Sigmoid colon (tissue), 7 donors: ENCODE measurements around the gene FNDC5. TPM values are rescaled to one million over a fixed set of nuclear protein-coding genes. Genes with fewer than 3 reads are reported as not detected.

ENCODE experiments used
- DNase-seq: peaks from one replicate; pipeline ENCODE4 v3.0.0-alpha.2; 2019
- H3K27ac ChIP-seq, 4 donors: fragments of 200-600 bp; sonication (generic); one replicate each; pipeline ENCODE4 v1.5.1; 2016 to 2019; ENCODE audit warnings: mild to moderate bottlenecking in 1 of 4
- H3K27me3 ChIP-seq, 3 donors: fragments of 200-600 bp; sonication (generic); one replicate each; pipeline ENCODE4 v1.5.1; 2019; ENCODE audit warnings: mild to moderate bottlenecking in 1 of 3
- H3K36me3 ChIP-seq, 4 donors: fragments of 200-600 bp; sonication (generic); one replicate each; pipeline ENCODE4 v1.5.1; 2016 to 2019
- H3K4me1 ChIP-seq, 4 donors: fragments of 200-600 bp; sonication (generic); one replicate each; pipeline ENCODE4 v1.5.1; 2017 to 2019
- H3K4me3 ChIP-seq, 4 donors: fragments of 200-600 bp; sonication (generic); one replicate each; pipeline ENCODE4 v1.5.1; 2017 to 2019; ENCODE audit warnings: mild to moderate bottlenecking in 2 of 4, moderate library complexity in 1 of 4
- H3K9me3 ChIP-seq, 4 donors: fragments of 200-600 bp in 3 of 4; sonication (generic) in 3 of 4; one replicate each; pipeline versions ENCODE4 v1.5.1 to v1.6.1; 2013 to 2019
- CTCF ChIP-seq, 4 experiments: fragments of 450-650 bp in 3 of 4; fragments of 200-600 bp in 1 of 4; IDR thresholded peaks; one replicate each; pipeline ENCODE4 v1.5.1; 2016 to 2019; ENCODE audit warnings: antibody characterized with exemption in 4 of 4, mild to moderate bottlenecking in 3 of 4, moderate library complexity in 2 of 4
- EP300 ChIP-seq, 4 donors: sonication (generic); formaldehyde crosslinking; IDR thresholded peaks; one replicate each; pipeline ENCODE4 v1.6.1; 2017; ENCODE audit warnings: antibody characterized with exemption in 4 of 4
- POLR2A ChIP-seq, 2 donors: fragments of 450-650 bp; IDR thresholded peaks; one replicate each; pipeline ENCODE4 v1.6.1; 2016; ENCODE audit warnings: antibody characterized with exemption in 2 of 2, mild to moderate bottlenecking in 2 of 2, moderate library complexity in 2 of 2
- POLR2AphosphoS5 ChIP-seq, 4 donors: sonication (generic); formaldehyde crosslinking; IDR thresholded peaks; one replicate each; pipeline ENCODE4 v1.6.1; 2017; ENCODE audit warnings: antibody characterized with exemption in 4 of 4
- WGBS, 2 donors: extraction: QIAGEN DNeasy Blood & Tissue Kit; methylation state at CpG; one replicate each; pipeline ENCODE4 v1.1.7; 2013; 5-methylcytosine and 5-hydroxymethylcytosine counted together
- intact Hi-C: fragments of 100-400 bp; cut with DNase I; formaldehyde crosslinking; loops from one replicate; pipeline ENCODE4 v1.15.1; 2023
- polyA plus RNA-seq, 3 donors: library from polyadenylated mRNA; stranded (reverse); fragments of 200-250 nt; gene quantifications; one replicate each; pipeline ENCODE4 v1.2.3, GENCODE V29; 2013
- total RNA-seq, 4 donors: library from RNA; depleted of rRNA; stranded (reverse); fragments of >200 nt; gene quantifications; one replicate each; pipeline ENCODE4 v1.1.0, GENCODE V29; 2016
- donor health status: healthy with polysubstance abuse.
- donor health status: Bipolar disorder and iron deficiency.
- donor health status: healthy.

The FNDC5 gene
- total and polyA plus RNA-seq, 7 donors, result 0.20 to 10.2 (median 0.93) TPM; not detected in 1

DNA sequence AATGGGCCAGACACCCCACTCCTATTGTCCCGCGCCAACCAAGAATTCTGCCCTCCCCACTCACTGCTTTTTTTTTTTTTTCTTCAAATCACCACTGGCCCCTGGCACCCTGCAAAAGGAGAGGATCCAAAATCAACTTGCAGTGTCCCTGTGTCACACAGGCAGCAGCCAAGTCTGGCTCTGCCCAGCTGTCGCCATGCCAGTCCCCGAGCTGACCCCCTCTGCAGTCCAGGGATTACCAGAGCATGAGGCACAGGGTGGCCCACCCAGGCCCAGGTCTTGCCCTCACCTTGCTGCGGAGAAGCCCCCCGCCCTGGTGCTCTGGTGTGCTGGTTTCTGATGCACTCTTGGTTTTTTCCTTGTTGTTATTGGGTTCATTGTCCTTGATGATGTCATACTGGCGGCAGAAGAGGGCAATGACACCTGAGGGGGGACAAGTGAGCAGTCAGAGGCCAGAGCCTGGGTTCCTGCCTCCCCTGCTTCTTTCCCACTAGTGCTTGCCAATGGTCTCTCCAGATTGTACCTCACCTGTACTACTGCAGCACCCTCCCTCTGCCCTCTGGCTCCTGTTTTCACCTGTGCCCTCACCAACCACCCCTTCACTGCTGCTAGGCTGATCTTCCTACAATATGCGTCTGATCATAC, 6.2 kb downstream of the FNDC5 start:
- no peak for DNase-seq
- 96 to 98% methylated on average over 8 of the region's 8 CpGs for WGBS, 2 donors

DNA sequence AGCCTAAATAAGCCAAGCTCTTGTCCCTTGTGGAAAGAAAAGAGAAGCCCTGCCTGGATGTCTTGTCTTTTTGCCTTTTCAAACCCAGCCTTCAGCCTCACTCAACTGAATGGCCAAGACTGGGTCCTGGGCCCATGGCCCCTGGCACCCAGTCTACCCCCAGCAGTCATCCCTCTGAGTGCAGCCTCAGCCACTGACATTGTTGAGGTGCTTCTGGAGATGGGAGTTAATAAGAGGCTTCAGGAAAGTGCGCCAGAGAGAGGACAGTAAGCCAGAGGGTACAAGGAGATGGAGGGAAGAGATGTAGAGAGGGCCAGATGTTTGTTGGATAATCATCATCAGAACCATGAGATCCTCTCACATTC, 6.8 kb downstream of the FNDC5 start:
- WGBS, 2 donors, result 98% methylated on average over 1 of the region's 1 CpG
- H3K27ac ChIP-seq, result no peak overlapping the region
- TF ChIP-seq EP300 (IDR thresholded peaks at IDR 0.05) (no peak), CTCF (IDR thresholded peaks at IDR 0.05) (no peak), POLR2A (IDR thresholded peaks at IDR 0.05) (no peak), POLR2AphosphoS5 (IDR thresholded peaks at IDR 0.05) (no peak)
- no peaks in the 10 kb centered on the region for H3K9me3 ChIP-seq
- DNase-seq, result no peak
- H3K4me1 ChIP-seq, result peaks cover 0 to 14% (median 7%) of the 10 kb centered on the region in 4 donors
- intact Hi-C loops, result no loop called here
- H3K27me3 ChIP-seq, result no peaks in the 10 kb centered on the region
- no peak overlapping the region for H3K4me3 ChIP-seq
- H3K36me3 ChIP-seq, result peaks cover 0 to 42% (median 0%) of the 10 kb centered on the region in 4 donors

More for the DNA sequence above, 6.2 kb downstream of the FNDC5 start:
- H3K27me3 ChIP-seq, result no peaks in the 10 kb centered on the region
- H3K36me3 ChIP-seq, result peaks cover 0 to 36% (median 0%) of the 10 kb centered on the region in 4 donors
- no peak overlapping the region for H3K27ac ChIP-seq
- H3K4me3 ChIP-seq, result no peak overlapping the region
- no peaks in the 10 kb centered on the region for H3K9me3 ChIP-seq
- intact Hi-C loops, result no loop called here
- peaks cover 0 to 14% (median 7%) of the 10 kb centered on the region in 4 donors for H3K4me1 ChIP-seq
- no peak for TF ChIP-seq CTCF (IDR thresholded peaks at IDR 0.05)
- no peak for TF ChIP-seq POLR2A (IDR thresholded peaks at IDR 0.05)

DNA sequence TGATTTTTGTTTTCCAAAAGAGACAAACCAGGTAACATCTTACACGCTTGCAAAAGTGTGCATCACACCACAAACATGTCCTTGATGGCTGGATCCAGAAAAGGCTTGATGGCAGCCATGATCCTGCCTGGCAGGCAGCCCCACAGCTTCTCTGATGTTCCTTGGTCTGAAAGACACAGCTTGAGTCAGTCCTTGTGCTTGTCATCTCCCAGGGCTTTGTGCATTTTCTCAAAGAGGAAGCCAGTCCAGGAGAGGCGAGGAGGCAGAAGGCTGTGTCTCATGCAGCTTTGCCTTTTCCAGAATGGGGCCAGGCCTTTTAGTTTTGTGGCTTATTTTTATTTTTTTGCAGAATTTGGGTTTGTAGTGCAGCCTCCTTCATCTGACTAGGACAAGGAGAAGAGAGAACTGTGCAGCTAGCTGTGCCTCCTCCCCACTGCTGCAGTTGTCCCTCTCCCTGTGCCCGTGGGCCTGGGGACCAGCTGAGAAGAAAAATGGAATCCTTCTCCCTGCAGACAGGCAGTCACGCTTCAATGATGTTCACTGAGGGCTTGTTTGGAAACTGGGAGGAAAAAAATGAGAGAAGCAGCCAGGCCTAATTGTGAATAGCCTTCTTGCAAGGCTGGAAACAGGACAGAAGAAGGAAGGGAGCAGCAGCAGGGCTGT, 7.4 kb downstream of the FNDC5 start:
- H3K27me3 ChIP-seq, result no peaks in the 10 kb centered on the region
- H3K36me3 ChIP-seq, result peaks cover 0 to 45% (median under 1%) of the 10 kb centered on the region in 4 donors
- intact Hi-C loops, result no loop called here
- no peak for DNase-seq
- no peaks in the 10 kb centered on the region for H3K9me3 ChIP-seq
- H3K4me1 ChIP-seq, result peaks cover 0 to 14% (median 7%) of the 10 kb centered on the region in 4 donors
- no peak overlapping the region for H3K27ac ChIP-seq
- no peak for TF ChIP-seq POLR2AphosphoS5 (IDR thresholded peaks at IDR 0.05)
- no peak for TF ChIP-seq POLR2A (IDR thresholded peaks at IDR 0.05)
- no peak for TF ChIP-seq CTCF (IDR thresholded peaks at IDR 0.05)
- no peak for TF ChIP-seq EP300 (IDR thresholded peaks at IDR 0.05)
- WGBS, 2 donors, result 96 to 98% methylated on average over 4 of the region's 4 CpGs
- H3K4me3 ChIP-seq, result no peak overlapping the region

DNA sequence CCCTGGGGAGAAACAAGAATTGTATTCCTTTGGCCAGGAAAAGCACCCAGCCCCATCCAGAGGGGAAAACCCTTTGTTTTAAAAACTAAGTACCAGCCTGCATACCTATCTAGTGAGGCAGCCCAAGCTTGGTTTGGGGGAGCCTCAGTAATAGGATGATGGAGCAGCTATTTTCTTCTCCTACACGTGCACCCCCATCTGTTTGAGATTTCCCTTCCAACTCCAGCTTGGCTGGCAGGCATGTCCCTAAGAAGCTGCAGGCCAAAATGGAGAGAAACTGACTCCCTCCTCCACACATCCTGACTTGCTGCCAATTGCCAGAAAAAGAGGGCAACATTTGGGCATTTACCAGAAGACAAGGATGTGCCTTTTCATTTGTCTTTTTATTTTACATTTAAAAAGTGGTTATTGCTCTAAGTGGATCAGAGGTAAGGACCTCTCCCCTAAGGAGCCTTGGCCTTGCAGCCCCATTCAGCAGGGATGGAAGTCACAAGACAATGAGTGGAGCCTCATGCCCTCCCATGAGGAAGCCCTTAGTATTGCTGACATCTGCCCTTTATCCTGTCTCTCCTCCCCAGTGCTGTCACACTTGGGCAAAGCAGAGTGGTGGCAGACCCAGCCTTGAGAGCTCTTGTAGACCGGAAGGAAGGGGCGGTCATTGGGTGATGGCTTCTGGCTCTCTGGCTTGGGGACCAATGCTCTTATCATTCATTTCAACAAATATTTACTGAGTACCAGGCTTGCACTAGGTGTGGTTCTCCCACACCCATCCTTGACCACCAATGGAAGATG, 8.6 kb downstream of the FNDC5 start:
- TF ChIP-seq POLR2AphosphoS5 (IDR thresholded peaks at IDR 0.05) (no peak), POLR2A (IDR thresholded peaks at IDR 0.05) (no peak), EP300 (IDR thresholded peaks at IDR 0.05) (no peak), CTCF (IDR thresholded peaks at IDR 0.05) (no peak)
- Histone ChIP-seq H3K4me3 (no peak overlapping the region), H3K36me3 (peaks cover 0 to 53% (median 6%) of the 10 kb centered on the region in 4 donors), H3K4me1 (peaks cover 0 to 14% (median 7%) of the 10 kb centered on the region in 4 donors), H3K27ac (no peak overlapping the region), H3K27me3 (no peaks in the 10 kb centered on the region), H3K9me3 (no peaks in the 10 kb centered on the region)
- DNase-seq, result no peak
- intact Hi-C loops, result no loop called here
- WGBS, 2 donors, result 86 to 94% methylated on average over 3 of the region's 3 CpGs
